ENCODE data around the gene MARK3.

GRCh38 chr14:103393676-103394626, 8.7 kb downstream of the MARK3 start:
- TF ChIP-seq CTCF (conservative IDR thresholded peaks at IDR 0.05), result peak; percentile 99
- TF ChIP-seq EZH2 (IDR thresholded peaks at IDR 0.05; ENCODE audit: low read depth), result no peak

All from PC-9 (cell line).